Thoracic aorta (tissue), 2 donors: ENCODE results near the gene BTG1. TPM values are rescaled to one million over a fixed set of nuclear protein-coding genes. Genes with fewer than 3 reads are reported as not detected.
A peak's percentile ranks its signal among the peaks of the same experiment; 100 is the strongest.

ENCODE experiments used
- ATAC-seq: fragments of 150-250 bp; one replicate; pipeline ENCODE4 v1.8.0; 2017; ENCODE audit warnings: low read depth; ENCODE audit not compliant: insufficient number of reproducible peaks, low FRiP score
- DNase-seq: peaks from one replicate; pipeline ENCODE4 v3.0.0-alpha.2; 2020; ENCODE audit warnings: low spot score
- H3K27ac ChIP-seq, 2 donors: fragments of 200-600 bp; sonication (generic); 1 replicate in 1 of 2; 2 replicates in 1 of 2; pipeline ENCODE4 v1.5.1; 2016; ENCODE audit warnings: mild to moderate bottlenecking in 2 of 2, moderate library complexity in 2 of 2
- H3K27me3 ChIP-seq: fragments of 200-600 bp; sonication (generic); replicated peaks from 2 replicates; pipeline ENCODE4 v1.6.0; 2016; ENCODE audit warnings: mild to moderate bottlenecking; ENCODE audit not compliant: insufficient read depth
- H3K36me3 ChIP-seq: fragments of 200-600 bp; sonication (generic); one replicate; pipeline ENCODE4 v1.5.1; 2016
- H3K4me1 ChIP-seq, 2 donors: fragments of 200-600 bp; sonication (generic); 1 replicate in 1 of 2; 2 replicates in 1 of 2; pipeline versions ENCODE4 v1.5.1 to v1.6.0; 2016; ENCODE audit warnings: low read depth in 2 of 2, mild to moderate bottlenecking in 1 of 2; ENCODE audit not compliant: control insufficient read depth in 1 of 2
- H3K4me3 ChIP-seq: fragments of 200-600 bp; sonication (generic); 2 replicates; pipeline ENCODE4 v1.5.1; 2016; ENCODE audit warnings: mild to moderate bottlenecking
- H3K9me3 ChIP-seq: fragments of 200-600 bp; sonication (generic); 2 replicates; pipeline ENCODE4 v1.5.1; 2016
- total RNA-seq, 2 donors: library from RNA; depleted of rRNA; stranded (reverse); fragments of >200 nt; gene quantifications; one replicate each; pipeline versions ENCODE4 v1.1.0 to v1.2.3, GENCODE V29; 2016
- TF ChIP-seq, protein P1 (sequence below): fragments of 200-600 bp; sonication (generic); IDR thresholded peaks from one replicate; pipeline ENCODE4 v1.5.1; 2019; ENCODE audit warnings: antibody characterized with exemption

The BTG1 gene
- total RNA-seq, 2 donors from 2014 or later = 31.7 to 53.3 TPM

GRCh38 chr12:92134638-92135274 lies 10.9 kb downstream of the BTG1 start:
- Histone ChIP-seq H3K36me3 (no peaks in the 10 kb centered on the region), H3K27ac (peak overlapping the region; percentile 37 to 54), H3K4me1 (peaks cover 47 to 88% of the 10 kb centered on the region in 2 donors), H3K9me3 (no peaks in the 10 kb centered on the region), H3K4me3 (peak overlapping the region; percentile 3), H3K27me3 (no peaks in the 10 kb centered on the region)
- TF ChIP-seq, protein P1, sequence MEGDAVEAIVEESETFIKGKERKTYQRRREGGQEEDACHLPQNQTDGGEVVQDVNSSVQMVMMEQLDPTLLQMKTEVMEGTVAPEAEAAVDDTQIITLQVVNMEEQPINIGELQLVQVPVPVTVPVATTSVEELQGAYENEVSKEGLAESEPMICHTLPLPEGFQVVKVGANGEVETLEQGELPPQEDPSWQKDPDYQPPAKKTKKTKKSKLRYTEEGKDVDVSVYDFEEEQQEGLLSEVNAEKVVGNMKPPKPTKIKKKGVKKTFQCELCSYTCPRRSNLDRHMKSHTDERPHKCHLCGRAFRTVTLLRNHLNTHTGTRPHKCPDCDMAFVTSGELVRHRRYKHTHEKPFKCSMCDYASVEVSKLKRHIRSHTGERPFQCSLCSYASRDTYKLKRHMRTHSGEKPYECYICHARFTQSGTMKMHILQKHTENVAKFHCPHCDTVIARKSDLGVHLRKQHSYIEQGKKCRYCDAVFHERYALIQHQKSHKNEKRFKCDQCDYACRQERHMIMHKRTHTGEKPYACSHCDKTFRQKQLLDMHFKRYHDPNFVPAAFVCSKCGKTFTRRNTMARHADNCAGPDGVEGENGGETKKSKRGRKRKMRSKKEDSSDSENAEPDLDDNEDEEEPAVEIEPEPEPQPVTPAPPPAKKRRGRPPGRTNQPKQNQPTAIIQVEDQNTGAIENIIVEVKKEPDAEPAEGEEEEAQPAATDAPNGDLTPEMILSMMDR = no peak
- ATAC-seq (no peak), DNase-seq (no peak)

GRCh38 chr12:92133795-92134637 lies 11.6 kb downstream of the BTG1 start:
- H3K36me3 ChIP-seq = no peaks in the 10 kb centered on the region
- H3K27me3 ChIP-seq = no peaks in the 10 kb centered on the region
- TF ChIP-seq, protein P1 = no peak
- ATAC-seq (no peak), DNase-seq (no peak)
- H3K4me3 ChIP-seq = peak overlapping the region; percentile 34
- H3K27ac ChIP-seq = peak overlapping the region; percentile 37 to 54
- no peaks in the 10 kb centered on the region for H3K9me3 ChIP-seq
- H3K4me1 ChIP-seq = peaks cover 47 to 81% of the 10 kb centered on the region in 2 donors

DNA sequence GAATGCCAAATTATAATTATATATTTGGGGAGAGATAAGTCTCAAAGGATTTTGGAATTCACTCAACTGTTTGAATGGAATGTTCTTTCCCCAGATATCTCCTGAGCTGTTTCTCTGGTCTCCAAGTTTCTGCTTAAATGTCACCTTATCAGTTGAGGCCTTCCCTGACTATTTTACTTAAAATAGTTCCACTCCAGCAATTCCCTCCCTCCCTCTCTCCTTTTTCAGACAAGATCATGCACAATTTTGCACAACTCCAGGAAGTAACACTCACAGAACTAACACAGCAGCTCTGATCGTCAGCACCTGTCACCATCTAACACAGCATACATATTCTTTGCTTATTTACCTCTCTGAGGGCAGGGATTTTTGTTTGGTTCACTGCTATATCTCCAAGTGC lies 12.5 kb downstream of the BTG1 start:
- no peaks in the 10 kb centered on the region for H3K9me3 ChIP-seq
- H3K4me3 ChIP-seq = peak overlapping the region; percentile 34
- TF ChIP-seq, protein P1 = no peak
- no peaks in the 10 kb centered on the region for H3K36me3 ChIP-seq
- H3K27ac ChIP-seq = peak overlapping the region; percentile 8 to 37
- no peaks in the 10 kb centered on the region for H3K27me3 ChIP-seq
- no peak for DNase-seq
- peaks cover 45 to 83% of the 10 kb centered on the region in 2 donors for H3K4me1 ChIP-seq
- ATAC-seq = no peak

- no peaks in the 10 kb centered on the region for H3K27me3 ChIP-seq
- H3K4me1 ChIP-seq = peaks cover 38 to 74% of the 10 kb centered on the region in 2 donors
- H3K9me3 ChIP-seq = no peaks in the 10 kb centered on the region
- ATAC-seq (no peak), DNase-seq (no peak)
- no peaks in the 10 kb centered on the region for H3K36me3 ChIP-seq
- H3K27ac ChIP-seq = no peak overlapping the region
- TF ChIP-seq, protein P1 = no peak
- no peak overlapping the region for H3K4me3 ChIP-seq
These were observed 13.4 kb downstream of the BTG1 start for GRCh38 chr12:92132288-92132687.

DNA sequence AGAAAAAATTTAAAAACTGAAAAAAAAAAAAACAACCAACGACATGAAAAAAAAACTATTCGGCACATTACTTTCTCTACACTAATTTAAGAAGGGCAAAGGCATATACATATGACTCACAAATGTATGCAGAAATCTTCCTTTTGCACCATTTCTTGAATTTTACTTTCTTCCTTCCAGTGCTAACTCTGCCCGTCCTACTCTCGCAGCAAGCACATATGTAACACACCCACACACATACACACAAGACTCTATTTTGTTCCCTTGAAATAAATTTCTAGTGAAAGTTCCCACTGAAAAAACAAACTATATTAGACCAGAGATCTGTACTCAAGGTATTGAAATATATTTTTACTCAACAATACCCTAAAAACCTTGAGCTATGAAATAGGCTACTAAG lies 14.6 kb downstream of the BTG1 start:
- H3K4me1 ChIP-seq = peaks cover 34 to 61% of the 10 kb centered on the region in 2 donors
- peak overlapping the region in 1 of 2 donors; percentile 18 for H3K27ac ChIP-seq
- no peak for ATAC-seq
- no peaks in the 10 kb centered on the region for H3K27me3 ChIP-seq
- DNase-seq = no peak
- H3K4me3 ChIP-seq = peak overlapping the region; percentile 19
- H3K36me3 ChIP-seq = no peaks in the 10 kb centered on the region
- TF ChIP-seq, protein P1 = no peak
- no peaks in the 10 kb centered on the region for H3K9me3 ChIP-seq
